ENCODE data around the gene TDRD1. TPM values are rescaled to one million over a fixed set of nuclear protein-coding genes. Genes with fewer than 3 reads are reported as not detected.

Gene TDRD1
- total RNA-seq, 2 experiments from 2014 or later = 0.08 to 0.20 TPM

- H3K9me3 Mint-ChIP-seq = peaks cover 3% of the 10 kb centered on the region
- H3K4me1 Mint-ChIP-seq = no peaks in the 10 kb centered on the region
- H3K4me3 Mint-ChIP-seq = no peak overlapping the region
- POLR2A ChIA-PET = no interaction called here
- no peaks in the 10 kb centered on the region for H3K36me3 Mint-ChIP-seq
- no peak for ATAC-seq (ENCODE audit: low read depth)
- H3K27me3 Mint-ChIP-seq = peaks cover 6% of the 10 kb centered on the region
- DNase-seq = no peak
- H3K27ac Mint-ChIP-seq = no peak overlapping the region
Observed at GRCh38 chr10:114252092-114252491, 72.9 kb downstream of the TDRD1 start.

GRCh38 chr10:114252883-114253282, 73.7 kb downstream of the TDRD1 start:
- POLR2A ChIA-PET = no interaction called here
- ATAC-seq (ENCODE audit: low read depth) (no peak), DNase-seq (no peak)
- H3K27me3 Mint-ChIP-seq = peaks cover 6% of the 10 kb centered on the region
- H3K4me1 Mint-ChIP-seq = no peaks in the 10 kb centered on the region
- no peak overlapping the region for H3K4me3 Mint-ChIP-seq
- peaks cover 3% of the 10 kb centered on the region for H3K9me3 Mint-ChIP-seq
- no peak overlapping the region for H3K27ac Mint-ChIP-seq
- H3K36me3 Mint-ChIP-seq = no peaks in the 10 kb centered on the region

- Mint-ChIP-seq H3K4me3 (no peak overlapping the region), H3K36me3 (no peaks in the 10 kb centered on the region), H3K27ac (no peak overlapping the region), H3K4me1 (peaks cover 3% of the 10 kb centered on the region), H3K9me3 (peaks cover 3% of the 10 kb centered on the region), H3K27me3 (peaks cover 9% of the 10 kb centered on the region)
- POLR2A ChIA-PET = no interaction called here
- no peak for DNase-seq
- no peak for ATAC-seq (ENCODE audit: low read depth)
Observed at GRCh38 chr10:114255227-114255626, 76.1 kb downstream of the TDRD1 start.

- POLR2A ChIA-PET = no interaction called here
- Mint-ChIP-seq H3K36me3 (no peaks in the 10 kb centered on the region), H3K27ac (no peak overlapping the region), H3K9me3 (peaks cover 3% of the 10 kb centered on the region), H3K4me1 (peaks cover 3% of the 10 kb centered on the region), H3K27me3 (peaks cover 9% of the 10 kb centered on the region), H3K4me3 (no peak overlapping the region)
- DNase-seq (no peak), ATAC-seq (ENCODE audit: low read depth) (no peak)
Observed at GRCh38 chr10:114256008-114256765, 77.0 kb downstream of the TDRD1 start.

GRCh38 chr10:114256822-114257221, 77.7 kb downstream of the TDRD1 start:
- Mint-ChIP-seq H3K4me1 (peaks cover 3% of the 10 kb centered on the region), H3K27ac (no peak overlapping the region), H3K36me3 (no peaks in the 10 kb centered on the region), H3K27me3 (peaks cover 5% of the 10 kb centered on the region), H3K9me3 (peaks cover 3% of the 10 kb centered on the region), H3K4me3 (no peak overlapping the region)
- ATAC-seq (ENCODE audit: low read depth) (no peak), DNase-seq (no peak)
- POLR2A ChIA-PET = no interaction called here

- Mint-ChIP-seq H3K27ac (no peak overlapping the region), H3K36me3 (no peaks in the 10 kb centered on the region), H3K4me3 (no peak overlapping the region), H3K4me1 (peaks cover 3% of the 10 kb centered on the region), H3K27me3 (peaks cover 5% of the 10 kb centered on the region), H3K9me3 (peaks cover 3% of the 10 kb centered on the region)
- ATAC-seq (ENCODE audit: low read depth) (no peak), DNase-seq (no peak)
- POLR2A ChIA-PET = no interaction called here
Observed at GRCh38 chr10:114257498-114257897, 78.3 kb downstream of the TDRD1 start.

- Mint-ChIP-seq H3K27me3 (peaks cover 5% of the 10 kb centered on the region), H3K4me3 (no peak overlapping the region), H3K9me3 (peaks cover 2% of the 10 kb centered on the region), H3K36me3 (no peaks in the 10 kb centered on the region), H3K27ac (no peak overlapping the region), H3K4me1 (peaks cover 3% of the 10 kb centered on the region)
- ATAC-seq (ENCODE audit: low read depth) (no peak), DNase-seq (no peak)
- POLR2A ChIA-PET = no interaction called here
Observed at GRCh38 chr10:114258274-114258840, 79.2 kb downstream of the TDRD1 start.

- H3K27ac Mint-ChIP-seq = no peak overlapping the region
- no peaks in the 10 kb centered on the region for H3K9me3 Mint-ChIP-seq
- peaks cover 9% of the 10 kb centered on the region for H3K27me3 Mint-ChIP-seq
- ATAC-seq (ENCODE audit: low read depth) (no peak), DNase-seq (no peak)
- peaks cover 3% of the 10 kb centered on the region for H3K4me1 Mint-ChIP-seq
- POLR2A ChIA-PET = no interaction called here
- no peaks in the 10 kb centered on the region for H3K36me3 Mint-ChIP-seq
- H3K4me3 Mint-ChIP-seq = no peak overlapping the region
Observed at GRCh38 chr10:114259824-114260223, 80.7 kb downstream of the TDRD1 start.

- no peak for ATAC-seq (ENCODE audit: low read depth)
- no peaks in the 10 kb centered on the region for H3K9me3 Mint-ChIP-seq
- no peak overlapping the region for H3K27ac Mint-ChIP-seq
- POLR2A ChIA-PET = no interaction called here
- peaks cover 3% of the 10 kb centered on the region for H3K4me1 Mint-ChIP-seq
- no peak overlapping the region for H3K4me3 Mint-ChIP-seq
- H3K27me3 Mint-ChIP-seq = peaks cover 10% of the 10 kb centered on the region
- DNase-seq = no peak
- H3K36me3 Mint-ChIP-seq = no peaks in the 10 kb centered on the region
Observed at GRCh38 chr10:114260366-114260765, 81.2 kb downstream of the TDRD1 start.

- ATAC-seq (ENCODE audit: low read depth) (no peak), DNase-seq (no peak)
- POLR2A ChIA-PET = no interaction called here
- peaks cover 10% of the 10 kb centered on the region for H3K27me3 Mint-ChIP-seq
- peaks cover 3% of the 10 kb centered on the region for H3K4me1 Mint-ChIP-seq
- no peak overlapping the region for H3K4me3 Mint-ChIP-seq
- H3K27ac Mint-ChIP-seq = no peak overlapping the region
- H3K36me3 Mint-ChIP-seq = no peaks in the 10 kb centered on the region
- H3K9me3 Mint-ChIP-seq = no peaks in the 10 kb centered on the region
Observed at GRCh38 chr10:114261076-114261475, 81.9 kb downstream of the TDRD1 start.

GRCh38 chr10:114262496-114262895, 83.3 kb downstream of the TDRD1 start:
- Mint-ChIP-seq H3K36me3 (no peaks in the 10 kb centered on the region), H3K27me3 (peaks cover 8% of the 10 kb centered on the region), H3K27ac (no peak overlapping the region), H3K4me3 (no peak overlapping the region), H3K4me1 (peaks cover 3% of the 10 kb centered on the region), H3K9me3 (no peaks in the 10 kb centered on the region)
- ATAC-seq (ENCODE audit: low read depth) (no peak), DNase-seq (no peak)
- POLR2A ChIA-PET = no interaction called here

- Mint-ChIP-seq H3K9me3 (no peaks in the 10 kb centered on the region), H3K4me3 (no peak overlapping the region), H3K27ac (no peak overlapping the region), H3K27me3 (peaks cover 4% of the 10 kb centered on the region), H3K36me3 (no peaks in the 10 kb centered on the region), H3K4me1 (no peaks in the 10 kb centered on the region)
- DNase-seq (no peak), ATAC-seq (ENCODE audit: low read depth) (no peak)
- POLR2A ChIA-PET = no interaction called here
Observed at GRCh38 chr10:114265392-114266053, 86.4 kb downstream of the TDRD1 start.

- DNase-seq (no peak), ATAC-seq (ENCODE audit: low read depth) (no peak)
- Mint-ChIP-seq H3K9me3 (no peaks in the 10 kb centered on the region), H3K4me1 (no peaks in the 10 kb centered on the region), H3K36me3 (no peaks in the 10 kb centered on the region), H3K4me3 (no peak overlapping the region), H3K27ac (no peak overlapping the region), H3K27me3 (peaks cover 11% of the 10 kb centered on the region)
- POLR2A ChIA-PET = interaction anchor here (0.7 kb wide), 1 partner anchor 550 kb away, joined by 3 read pairs; no protein-coding TSS in a partner anchor
Observed at GRCh38 chr10:114266521-114266920, 87.4 kb downstream of the TDRD1 start.

Measured in activated naive CD8-positive, alpha-beta T cell treated with anti-CD3 and anti-CD28 coated beads, Interleukin-2, amount 10 ng/mL, durations not matched to agents 7 days and 5 days (primary cell).